ENCODE measurements around the gene EFCAB6.

- no peak for TF ChIP-seq CTCF (IDR thresholded peaks at IDR 0.05; ENCODE audit: low read depth, low read length, missing input control)
- no peak for TF ChIP-seq ATF3 (IDR thresholded peaks at IDR 0.05)
- TF ChIP-seq RAD21 (IDR thresholded peaks at IDR 0.05), result no peak
- no peak for TF ChIP-seq TAF1 (conservative IDR thresholded peaks at IDR 0.05)
- no peak for TF ChIP-seq JUND (IDR thresholded peaks at IDR 0.05)
- no peak for TF ChIP-seq REST (IDR thresholded peaks at IDR 0.05)
- no peak for TF ChIP-seq GABPA (IDR thresholded peaks at IDR 0.05 in 1 of 2, conservative IDR thresholded peaks at IDR 0.05 in 1 of 2)
- TF ChIP-seq FOXA1 (IDR thresholded peaks at IDR 0.05), result no peak
- no peak for TF ChIP-seq ZBTB33 (IDR thresholded peaks at IDR 0.05)
- TF ChIP-seq SP1 (IDR thresholded peaks at IDR 0.05), result no peak
Observed at GRCh38 chr22:43521716-43522115, 290.4 kb downstream of the EFCAB6 start.
